WTC11 (cell line): Measurements from ENCODE around the gene OPN5. TPM values are rescaled to one million over a fixed set of nuclear protein-coding genes. Genes with fewer than 3 reads are reported as not detected.

Source experiments
- ATAC-seq: fragments of 200-7000 bp; cut with Tn5 transposase; 2 replicates; pipeline ENCODE4 v1.10.0; 2021; ENCODE audit warnings: mild to moderate bottlenecking, moderate library complexity
- CTCF ChIA-PET: fragments of 300-600 bp; sonication (Branson Sonifier 250); formaldehyde crosslinking; loops from one replicate; lab custom pipeline; 2021; ENCODE audit warnings: antibody characterized with exemption; lab: Charles Lee
- POLR2A ChIA-PET: fragments of 350-600 bp; sonication (Branson Sonifier 250); formaldehyde crosslinking; loops from one replicate; lab custom pipeline; 2021; ENCODE audit warnings: antibody characterized with exemption; lab: Charles Lee
- DNase-seq: peaks from one replicate; pipeline ENCODE4 v3.0.0; 2021; ENCODE audit warnings: low spot score
- H3K27ac Mint-ChIP-seq: 2 replicates; pipeline ENCODE4 v1.8.0; 2021; ENCODE audit warnings: mixed read lengths
- H3K27me3 Mint-ChIP-seq: 2 replicates; pipeline ENCODE4 v1.8.0; 2021; ENCODE audit warnings: low read depth, mild to moderate bottlenecking, moderate library complexity, mixed read lengths
- H3K36me3 Mint-ChIP-seq: 2 replicates; pipeline ENCODE4 v1.8.0; 2021; ENCODE audit warnings: mixed read lengths
- H3K4me1 Mint-ChIP-seq: 2 replicates; pipeline ENCODE4 v1.8.0; 2022; ENCODE audit warnings: mixed read lengths
- H3K4me3 Mint-ChIP-seq: 2 replicates; pipeline ENCODE4 v1.8.0; 2021; ENCODE audit warnings: mild to moderate bottlenecking, moderate library complexity, mixed read lengths
- H3K9me3 Mint-ChIP-seq: 2 replicates; pipeline ENCODE4 v1.8.0; 2021; ENCODE audit warnings: mixed read lengths
- E2F4 ChIP-seq: sonication (generic); formaldehyde crosslinking; IDR thresholded peaks from 2 replicates; pipeline ENCODE4 v1.8.1; 2022; ENCODE audit warnings: low read depth, mild to moderate bottlenecking, moderate library complexity, missing genetic modification reagents, borderline replicate concordance
- FOXJ3 ChIP-seq: sonication (generic); formaldehyde crosslinking; IDR thresholded peaks from 2 replicates; pipeline ENCODE4 v1.9.0; 2021; ENCODE audit warnings: missing genetic modification reagents, mild to moderate bottlenecking, borderline replicate concordance
- GRHL2 ChIP-seq: fragments of 250-450 bp; sonication (Bioruptor Pico); IDR thresholded peaks from 2 replicates; pipeline ENCODE4 v1.8.0; 2022; ENCODE audit warnings: mild to moderate bottlenecking, moderate library complexity; ENCODE audit not compliant: insufficient replicate concordance, severe bottlenecking
- HMGXB4 ChIP-seq: sonication (generic); formaldehyde crosslinking; IDR thresholded peaks from 2 replicates; pipeline ENCODE4 v1.8.1; 2023; ENCODE audit warnings: mild to moderate bottlenecking, moderate library complexity, missing genetic modification reagents
- IRF1 ChIP-seq: sonication (generic); formaldehyde crosslinking; IDR thresholded peaks from 2 replicates; pipeline ENCODE4 v1.8.0; 2023; ENCODE audit warnings: missing genetic modification reagents
- IRF2 ChIP-seq: sonication (generic); formaldehyde crosslinking; IDR thresholded peaks from 2 replicates; pipeline ENCODE4 v1.8.0; 2022; ENCODE audit warnings: low read depth, missing genetic modification reagents, borderline replicate concordance
- JAZF1 ChIP-seq: fragments of 250-450 bp; sonication (Bioruptor Pico); IDR thresholded peaks from 2 replicates; pipeline ENCODE4 v1.9.0; 2021; ENCODE audit warnings: moderate library complexity, mild to moderate bottlenecking, inconsistent platforms
- NFYB ChIP-seq: sonication (generic); formaldehyde crosslinking; conservative IDR thresholded peaks from 2 replicates; pipeline ENCODE4 v1.8.0; 2022; ENCODE audit warnings: low read depth, missing genetic modification reagents
- NR3C1 ChIP-seq: sonication (generic); formaldehyde crosslinking; conservative IDR thresholded peaks from 2 replicates; pipeline ENCODE4 v1.8.1; 2023; ENCODE audit warnings: low read depth, mild to moderate bottlenecking, missing genetic modification reagents
- SMAD4 ChIP-seq: sonication (generic); formaldehyde crosslinking; IDR thresholded peaks from 2 replicates; pipeline ENCODE4 v1.8.0; 2022; ENCODE audit warnings: mild to moderate bottlenecking, missing genetic modification reagents
- TCF7 ChIP-seq: sonication (generic); formaldehyde crosslinking; IDR thresholded peaks from 2 replicates; pipeline ENCODE4 v1.8.0; 2022; ENCODE audit warnings: mild to moderate bottlenecking, low read depth, missing genetic modification reagents, moderate library complexity
- USF2 ChIP-seq: sonication (generic); formaldehyde crosslinking; IDR thresholded peaks from 2 replicates; pipeline ENCODE4 v1.8.1; 2023; ENCODE audit warnings: mild to moderate bottlenecking, missing genetic modification reagents, moderate library complexity
- ZBTB21 ChIP-seq: sonication (generic); formaldehyde crosslinking; IDR thresholded peaks from 2 replicates; pipeline ENCODE4 v1.8.1; 2023; ENCODE audit warnings: mild to moderate bottlenecking, missing genetic modification reagents, borderline replicate concordance
- ZMAT4 ChIP-seq: fragments of 250-450 bp; sonication (Bioruptor Pico); IDR thresholded peaks from 2 replicates; pipeline ENCODE4 v1.9.0; 2021; ENCODE audit warnings: mild to moderate bottlenecking
- ZNF121 ChIP-seq: sonication (generic); formaldehyde crosslinking; IDR thresholded peaks from 2 replicates; pipeline ENCODE4 v1.8.0; 2023; ENCODE audit warnings: missing genetic modification reagents
- ZNF219 ChIP-seq: sonication (generic); formaldehyde crosslinking; IDR thresholded peaks from 2 replicates; pipeline ENCODE4 v1.8.0; 2023; ENCODE audit warnings: missing genetic modification reagents, mild to moderate bottlenecking, borderline replicate concordance
- ZNF396 ChIP-seq: fragments of 250-450 bp; sonication (Bioruptor Pico); IDR thresholded peaks from 2 replicates; pipeline ENCODE4 v1.8.0; 2021; ENCODE audit warnings: mild to moderate bottlenecking, moderate library complexity, borderline replicate concordance
- ZNF416 ChIP-seq: fragments of 250-450 bp; sonication (Bioruptor Pico); IDR thresholded peaks from 2 replicates; pipeline ENCODE4 v1.9.0; 2021; ENCODE audit warnings: mild to moderate bottlenecking, inconsistent platforms
- ZNF423 ChIP-seq: fragments of 250-450 bp; sonication (Bioruptor Pico); IDR thresholded peaks from 2 replicates; pipeline ENCODE4 v2.1.2; 2022; ENCODE audit warnings: mild to moderate bottlenecking, moderate library complexity
- ZNF425 ChIP-seq: fragments of 250-450 bp; sonication (Bioruptor Pico); conservative IDR thresholded peaks from 2 replicates; pipeline ENCODE4 v1.9.0; 2021; ENCODE audit warnings: mild to moderate bottlenecking
- total RNA-seq: library from RNA; stranded (reverse); gene quantifications from 3 replicates; pipeline ENCODE4 v1.2.3, GENCODE V29; 2021
- TF ChIP-seq, protein P1 (sequence below): fragments of 250-450 bp; sonication (Bioruptor Pico); IDR thresholded peaks from 2 replicates; pipeline ENCODE4 v1.9.0; 2021; ENCODE audit warnings: moderate library complexity, mild to moderate bottlenecking, inconsistent platforms, borderline replicate concordance
- TF ChIP-seq, protein P2 (sequence below): sonication (generic); formaldehyde crosslinking; conservative IDR thresholded peaks from 2 replicates; pipeline ENCODE4 v1.8.1; 2022; ENCODE audit warnings: mild to moderate bottlenecking, missing genetic modification reagents

OPN5 gene
- total RNA-seq, 1 experiment from 2014 or later: not detected

DNA sequence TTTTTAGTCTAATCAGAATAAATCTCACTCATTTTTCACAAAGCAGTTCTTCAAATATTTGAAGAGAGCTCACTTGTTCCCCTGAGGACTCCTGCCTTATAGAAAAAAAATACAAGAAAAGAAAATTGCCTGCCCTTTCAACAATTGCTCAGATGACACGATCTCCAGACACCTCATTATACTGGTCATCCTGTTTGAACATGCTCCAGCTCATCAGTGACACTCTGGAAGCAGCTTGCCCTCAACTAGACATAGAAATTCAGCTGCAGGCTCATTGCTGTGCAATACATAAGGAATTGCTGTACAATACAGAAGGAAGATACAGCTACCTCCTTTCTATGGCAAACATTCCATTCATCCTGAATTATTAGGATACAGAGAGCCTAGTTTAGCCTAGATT, 73.1 kb downstream of the OPN5 start (continued):
- TF ChIP-seq TCF7 (CRISPR knock-in tag) (no peak), ZBTB21 (CRISPR knock-in tag) (no peak)

DNA sequence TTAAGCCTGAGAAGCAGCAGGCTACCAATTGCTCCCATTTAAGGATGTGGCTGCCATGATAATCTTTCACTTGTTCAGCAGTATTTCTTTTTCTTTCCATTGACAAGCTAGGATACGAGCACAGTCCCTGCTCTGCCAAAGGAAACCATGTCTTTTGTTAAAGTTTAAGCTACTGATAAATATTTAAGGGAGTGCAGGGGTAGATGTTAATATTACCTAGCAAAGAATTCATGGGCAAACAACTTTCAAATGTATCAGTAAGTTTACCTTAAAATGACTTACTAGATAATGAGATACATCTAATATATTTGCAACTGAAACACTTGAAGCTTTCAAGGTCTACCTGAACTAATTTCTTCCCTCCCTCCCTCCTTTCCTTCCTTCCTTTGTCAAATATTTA, 77.3 kb downstream of the OPN5 start:
- POLR2A ChIA-PET: no interaction called here
- CTCF ChIA-PET: no interaction called here
- peaks cover 10% of the 10 kb centered on the region for H3K4me1 Mint-ChIP-seq

GRCh38 chr6:47862731-47863130, 80.9 kb downstream of the OPN5 start:
- H3K9me3 Mint-ChIP-seq: no peaks in the 10 kb centered on the region
- H3K4me1 Mint-ChIP-seq: peaks cover 8% of the 10 kb centered on the region
- TF ChIP-seq GRHL2 (CRISPR knock-in tag) (no peak), IRF1 (CRISPR knock-in tag) (no peak), NFYB (CRISPR knock-in tag) (no peak), SMAD4 (CRISPR knock-in tag) (no peak), USF2 (CRISPR knock-in tag) (no peak), ZNF416 (no peak), E2F4 (no peak)
- no peak overlapping the region for H3K4me3 Mint-ChIP-seq
- H3K36me3 Mint-ChIP-seq: no peaks in the 10 kb centered on the region
- H3K27ac Mint-ChIP-seq: no peak overlapping the region
- ATAC-seq (no peak), DNase-seq (no peak)
- H3K27me3 Mint-ChIP-seq: no peaks in the 10 kb centered on the region
- CTCF ChIA-PET: no interaction called here
- POLR2A ChIA-PET: no interaction called here

More for the DNA sequence above, 77.3 kb downstream of the OPN5 start:
- no peaks in the 10 kb centered on the region for H3K36me3 Mint-ChIP-seq
- DNase-seq (no peak), ATAC-seq (no peak)
- no peak overlapping the region for H3K27ac Mint-ChIP-seq
- no peaks in the 10 kb centered on the region for H3K27me3 Mint-ChIP-seq
- TF ChIP-seq NR3C1 (CRISPR knock-in tag) (no peak), HMGXB4 (CRISPR knock-in tag) (no peak), ZNF396 (CRISPR knock-in tag) (no peak), JAZF1 (no peak), FOXJ3 (CRISPR knock-in tag) (no peak)
- H3K4me3 Mint-ChIP-seq: no peak overlapping the region
- no peaks in the 10 kb centered on the region for H3K9me3 Mint-ChIP-seq

GRCh38 chr6:47865206-47865605, 83.4 kb downstream of the OPN5 start:
- Mint-ChIP-seq H3K4me1 (no peaks in the 10 kb centered on the region), H3K36me3 (no peaks in the 10 kb centered on the region), H3K4me3 (no peak overlapping the region), H3K27me3 (no peaks in the 10 kb centered on the region), H3K9me3 (no peaks in the 10 kb centered on the region), H3K27ac (no peak overlapping the region)
- DNase-seq (no peak), ATAC-seq (no peak)
- CTCF ChIA-PET: no interaction called here
- POLR2A ChIA-PET: no interaction called here
- TF ChIP-seq, protein P1, sequence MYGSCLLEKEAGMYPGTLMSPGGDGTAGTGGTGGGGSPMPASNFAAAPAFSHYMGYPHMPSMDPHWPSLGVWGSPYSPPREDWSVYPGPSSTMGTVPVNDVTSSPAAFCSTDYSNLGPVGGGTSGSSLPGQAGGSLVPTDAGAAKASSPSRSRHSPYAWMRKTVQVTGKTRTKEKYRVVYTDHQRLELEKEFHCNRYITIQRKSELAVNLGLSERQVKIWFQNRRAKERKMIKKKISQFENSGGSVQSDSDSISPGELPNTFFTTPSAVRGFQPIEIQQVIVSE (CRISPR knock-in tag): no peak
- TF ChIP-seq ZNF423 (CRISPR knock-in tag) (no peak), SMAD4 (CRISPR knock-in tag) (no peak), ZNF219 (CRISPR knock-in tag) (no peak), IRF2 (no peak), ZNF425 (CRISPR knock-in tag) (no peak), ZNF121 (CRISPR knock-in tag) (no peak), ZMAT4 (CRISPR knock-in tag) (no peak)
- TF ChIP-seq, protein P2, sequence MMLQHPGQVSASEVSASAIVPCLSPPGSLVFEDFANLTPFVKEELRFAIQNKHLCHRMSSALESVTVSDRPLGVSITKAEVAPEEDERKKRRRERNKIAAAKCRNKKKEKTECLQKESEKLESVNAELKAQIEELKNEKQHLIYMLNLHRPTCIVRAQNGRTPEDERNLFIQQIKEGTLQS (CRISPR knock-in tag): no peak
